HL-60 (cell line): ENCODE data around the gene LAMB3.

ENCODE experiments used
- GABPA ChIP-seq: IDR thresholded peaks from 2 replicates; pipeline ENCODE4 v1.6.1; 2012; ENCODE audit warnings: low read depth
- POLR2AphosphoS5 ChIP-seq: IDR thresholded peaks from 2 replicates; pipeline ENCODE4 v1.6.1; 2012; ENCODE audit warnings: low read depth
- SPI1 ChIP-seq: IDR thresholded peaks from 2 replicates; pipeline ENCODE4 v1.6.1; 2012; ENCODE audit warnings: low read depth, mild to moderate bottlenecking, borderline replicate concordance
- TF ChIP-seq, protein P1 (sequence below): IDR thresholded peaks from one replicate; pipeline ENCODE4 v1.5.1; 2011; ENCODE audit warnings: low read length, control low read depth, inconsistent platforms; ENCODE audit not compliant: insufficient read depth
- TF ChIP-seq, protein P2 (sequence below): IDR thresholded peaks from 2 replicates; pipeline ENCODE4 v1.6.1; 2012; ENCODE audit warnings: low read depth; ENCODE audit not compliant: insufficient replicate concordance

DNA sequence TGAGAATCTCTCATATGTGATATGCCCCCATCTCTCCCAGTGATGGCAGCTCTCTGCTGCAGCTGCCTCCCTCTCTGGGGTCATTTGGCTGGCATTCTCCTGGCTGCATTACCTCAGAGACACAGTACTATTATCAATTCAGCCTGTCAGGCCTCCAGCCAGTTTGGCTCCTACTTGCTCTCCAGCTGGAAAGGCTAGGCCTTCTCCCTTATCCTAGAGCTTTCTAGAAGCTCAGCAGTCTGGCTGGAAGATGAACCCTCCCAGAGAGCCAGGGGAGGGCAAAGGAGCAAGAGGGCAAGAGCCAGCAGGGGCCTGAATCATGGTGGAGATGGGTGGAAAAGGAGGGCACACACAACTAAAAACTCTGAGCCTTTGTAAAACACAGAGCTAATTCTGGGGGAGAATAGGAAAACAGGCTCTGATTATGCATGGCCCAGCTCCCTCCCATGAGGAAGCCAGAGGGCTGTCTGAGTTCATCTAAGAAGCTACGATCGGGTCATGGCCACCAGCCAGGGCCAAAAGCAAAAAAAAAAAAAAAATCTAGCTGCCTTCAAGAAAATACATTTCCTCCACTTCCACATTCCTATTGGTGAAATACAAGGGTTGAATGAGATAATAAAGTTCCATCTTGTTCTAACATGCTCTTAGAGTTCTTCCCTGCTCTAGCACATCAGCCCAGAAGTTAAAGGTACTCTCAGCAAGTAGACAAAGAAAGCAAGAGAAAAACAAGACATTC lies 8.8 kb downstream of the LAMB3 start:
- TF ChIP-seq, protein P1, sequence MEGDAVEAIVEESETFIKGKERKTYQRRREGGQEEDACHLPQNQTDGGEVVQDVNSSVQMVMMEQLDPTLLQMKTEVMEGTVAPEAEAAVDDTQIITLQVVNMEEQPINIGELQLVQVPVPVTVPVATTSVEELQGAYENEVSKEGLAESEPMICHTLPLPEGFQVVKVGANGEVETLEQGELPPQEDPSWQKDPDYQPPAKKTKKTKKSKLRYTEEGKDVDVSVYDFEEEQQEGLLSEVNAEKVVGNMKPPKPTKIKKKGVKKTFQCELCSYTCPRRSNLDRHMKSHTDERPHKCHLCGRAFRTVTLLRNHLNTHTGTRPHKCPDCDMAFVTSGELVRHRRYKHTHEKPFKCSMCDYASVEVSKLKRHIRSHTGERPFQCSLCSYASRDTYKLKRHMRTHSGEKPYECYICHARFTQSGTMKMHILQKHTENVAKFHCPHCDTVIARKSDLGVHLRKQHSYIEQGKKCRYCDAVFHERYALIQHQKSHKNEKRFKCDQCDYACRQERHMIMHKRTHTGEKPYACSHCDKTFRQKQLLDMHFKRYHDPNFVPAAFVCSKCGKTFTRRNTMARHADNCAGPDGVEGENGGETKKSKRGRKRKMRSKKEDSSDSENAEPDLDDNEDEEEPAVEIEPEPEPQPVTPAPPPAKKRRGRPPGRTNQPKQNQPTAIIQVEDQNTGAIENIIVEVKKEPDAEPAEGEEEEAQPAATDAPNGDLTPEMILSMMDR: no peak
- TF ChIP-seq POLR2AphosphoS5 (no peak), GABPA (no peak), SPI1 (no peak)
- TF ChIP-seq, protein P2, sequence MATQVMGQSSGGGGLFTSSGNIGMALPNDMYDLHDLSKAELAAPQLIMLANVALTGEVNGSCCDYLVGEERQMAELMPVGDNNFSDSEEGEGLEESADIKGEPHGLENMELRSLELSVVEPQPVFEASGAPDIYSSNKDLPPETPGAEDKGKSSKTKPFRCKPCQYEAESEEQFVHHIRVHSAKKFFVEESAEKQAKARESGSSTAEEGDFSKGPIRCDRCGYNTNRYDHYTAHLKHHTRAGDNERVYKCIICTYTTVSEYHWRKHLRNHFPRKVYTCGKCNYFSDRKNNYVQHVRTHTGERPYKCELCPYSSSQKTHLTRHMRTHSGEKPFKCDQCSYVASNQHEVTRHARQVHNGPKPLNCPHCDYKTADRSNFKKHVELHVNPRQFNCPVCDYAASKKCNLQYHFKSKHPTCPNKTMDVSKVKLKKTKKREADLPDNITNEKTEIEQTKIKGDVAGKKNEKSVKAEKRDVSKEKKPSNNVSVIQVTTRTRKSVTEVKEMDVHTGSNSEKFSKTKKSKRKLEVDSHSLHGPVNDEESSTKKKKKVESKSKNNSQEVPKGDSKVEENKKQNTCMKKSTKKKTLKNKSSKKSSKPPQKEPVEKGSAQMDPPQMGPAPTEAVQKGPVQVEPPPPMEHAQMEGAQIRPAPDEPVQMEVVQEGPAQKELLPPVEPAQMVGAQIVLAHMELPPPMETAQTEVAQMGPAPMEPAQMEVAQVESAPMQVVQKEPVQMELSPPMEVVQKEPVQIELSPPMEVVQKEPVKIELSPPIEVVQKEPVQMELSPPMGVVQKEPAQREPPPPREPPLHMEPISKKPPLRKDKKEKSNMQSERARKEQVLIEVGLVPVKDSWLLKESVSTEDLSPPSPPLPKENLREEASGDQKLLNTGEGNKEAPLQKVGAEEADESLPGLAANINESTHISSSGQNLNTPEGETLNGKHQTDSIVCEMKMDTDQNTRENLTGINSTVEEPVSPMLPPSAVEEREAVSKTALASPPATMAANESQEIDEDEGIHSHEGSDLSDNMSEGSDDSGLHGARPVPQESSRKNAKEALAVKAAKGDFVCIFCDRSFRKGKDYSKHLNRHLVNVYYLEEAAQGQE: no peak
